Immature natural killer cell (primary cell): ENCODE results near the gene ELP5. TPM values are rescaled to one million over a fixed set of nuclear protein-coding genes. Genes with fewer than 3 reads are reported as not detected.

Experiments
- DNase-seq, 3 donors: peaks; one replicate each; pipeline ENCODE4 v3.0.0; 2022; ENCODE audit warnings: mixed read lengths in 1 of 3
- H3K27ac Mint-ChIP-seq, 6 donors: one replicate each; pipeline ENCODE4 v1.8.0; 2020; ENCODE audit warnings: mixed read lengths in 6 of 6, mild to moderate bottlenecking in 5 of 6, inconsistent platforms in 4 of 6, moderate library complexity in 3 of 6
- H3K27me3 Mint-ChIP-seq, 3 donors: one replicate each; pipeline ENCODE4 v1.8.0; 2020 to 2021; ENCODE audit warnings: low read depth in 3 of 3, mild to moderate bottlenecking in 3 of 3, mixed read lengths in 3 of 3, moderate library complexity in 3 of 3, inconsistent platforms in 1 of 3
- H3K36me3 Mint-ChIP-seq, 3 donors: one replicate each; pipeline ENCODE4 v1.8.0; 2020; ENCODE audit warnings: mixed read lengths in 3 of 3, inconsistent platforms in 2 of 3, mild to moderate bottlenecking in 2 of 3
- H3K4me1 Mint-ChIP-seq, 2 donors: one replicate each; pipeline ENCODE4 v1.8.0; 2020; ENCODE audit warnings: inconsistent platforms in 2 of 2, mild to moderate bottlenecking in 2 of 2, mixed read lengths in 2 of 2, moderate library complexity in 1 of 2
- H3K4me3 Mint-ChIP-seq, 5 donors: one replicate each; pipeline ENCODE4 v1.8.0; 2020; ENCODE audit warnings: mild to moderate bottlenecking in 5 of 5, mixed read lengths in 5 of 5, inconsistent platforms in 3 of 5, moderate library complexity in 3 of 5
- H3K9me3 Mint-ChIP-seq, 6 donors: one replicate each; pipeline ENCODE4 v1.8.0; 2020; ENCODE audit warnings: mild to moderate bottlenecking in 6 of 6, mixed read lengths in 6 of 6, inconsistent platforms in 4 of 6, moderate library complexity in 3 of 6
- polyA plus RNA-seq, 3 donors: library from polyadenylated mRNA; unstranded; fragments of 300-500 nt; fragmentation: Illumina TruSeq; gene quantifications; one replicate each; pipeline ENCODE4 v1.2.3, GENCODE V29; 2021

ELP5 gene
- polyA plus RNA-seq, 3 donors from 2014 or later: 65.0 to 108 (median 89.0) TPM

GRCh38 chr17:7214300-7215135 lies 37.5 kb upstream of the ELP5 start:
- Mint-ChIP-seq H3K4me1 (peaks cover 37 to 40% of the 10 kb centered on the region in 2 donors), H3K4me3 (peak overlapping the region; percentile 82 to 90 (median 87)), H3K9me3 (no peaks in the 10 kb centered on the region), H3K36me3 (no peaks in the 10 kb centered on the region), H3K27ac (peak overlapping the region; percentile 84 to 97 (median 96)), H3K27me3 (peaks cover 18 to 24% (median 19%) of the 10 kb centered on the region in 3 donors)
- DNase-seq: peak; percentile 97

GRCh38 chr17:7215136-7215638 lies 36.8 kb upstream of the ELP5 start:
- Mint-ChIP-seq H3K27me3 (peaks cover 18 to 24% (median 19%) of the 10 kb centered on the region in 3 donors), H3K36me3 (no peaks in the 10 kb centered on the region), H3K9me3 (no peaks in the 10 kb centered on the region), H3K4me3 (peak overlapping the region; percentile 82 to 90 (median 87)), H3K4me1 (peaks cover 42 to 44% of the 10 kb centered on the region in 2 donors), H3K27ac (peak overlapping the region; percentile 84 to 97 (median 96))
- no peak for DNase-seq

- H3K27me3 Mint-ChIP-seq: peaks cover 17 to 23% (median 18%) of the 10 kb centered on the region in 3 donors
- H3K36me3 Mint-ChIP-seq: no peaks in the 10 kb centered on the region
- no peak overlapping the region for H3K4me3 Mint-ChIP-seq
- H3K4me1 Mint-ChIP-seq: peaks cover 47 to 49% of the 10 kb centered on the region in 2 donors
- no peak for DNase-seq
- H3K27ac Mint-ChIP-seq: peak overlapping the region in 3 of 6 donors; percentile 30 to 64 (median 40)
- no peaks in the 10 kb centered on the region for H3K9me3 Mint-ChIP-seq
These were observed 36.3 kb upstream of the ELP5 start for GRCh38 chr17:7215652-7216180.

- Mint-ChIP-seq H3K4me1 (peaks cover 55 to 56% of the 10 kb centered on the region in 2 donors), H3K36me3 (no peaks in the 10 kb centered on the region), H3K27ac (peak overlapping the region in 3 of 6 donors; percentile 40 to 81 (median 76)), H3K4me3 (peak overlapping the region in 3 of 5 donors; percentile 2 to 27 (median 7)), H3K27me3 (peaks cover 17 to 23% (median 18%) of the 10 kb centered on the region in 3 donors), H3K9me3 (no peaks in the 10 kb centered on the region)
- no peak for DNase-seq
These were observed 35.5 kb upstream of the ELP5 start for GRCh38 chr17:7216242-7217112.

- no peak for DNase-seq
- Mint-ChIP-seq H3K36me3 (no peaks in the 10 kb centered on the region), H3K27me3 (peaks cover 12 to 22% (median 15%) of the 10 kb centered on the region in 3 donors), H3K4me3 (peak overlapping the region in 1 of 5 donors; percentile 50), H3K9me3 (no peaks in the 10 kb centered on the region), H3K27ac (peak overlapping the region in 1 of 6 donors; percentile 35), H3K4me1 (peaks cover 56 to 58% of the 10 kb centered on the region in 2 donors)
These were observed 34.7 kb upstream of the ELP5 start for GRCh38 chr17:7217113-7217987.

GRCh38 chr17:7218166-7218565 lies 33.8 kb upstream of the ELP5 start:
- H3K27ac Mint-ChIP-seq: peak overlapping the region in 1 of 6 donors; percentile 4
- no peak for DNase-seq
- H3K4me3 Mint-ChIP-seq: peak overlapping the region in 3 of 5 donors; percentile 21 to 50 (median 42)
- H3K4me1 Mint-ChIP-seq: peaks cover 56 to 58% of the 10 kb centered on the region in 2 donors
- H3K27me3 Mint-ChIP-seq: peaks cover 12 to 21% (median 14%) of the 10 kb centered on the region in 3 donors
- H3K9me3 Mint-ChIP-seq: no peaks in the 10 kb centered on the region
- no peaks in the 10 kb centered on the region for H3K36me3 Mint-ChIP-seq

GRCh38 chr17:7218758-7219157 lies 33.3 kb upstream of the ELP5 start:
- H3K27me3 Mint-ChIP-seq: peaks cover 9 to 15% (median 11%) of the 10 kb centered on the region in 3 donors
- H3K36me3 Mint-ChIP-seq: peaks cover under 1 to 5% (median 5%) of the 10 kb centered on the region in 3 donors
- peaks cover 50 to 53% of the 10 kb centered on the region in 2 donors for H3K4me1 Mint-ChIP-seq
- peak overlapping the region in 4 of 6 donors; percentile 70 to 98 (median 98) for H3K27ac Mint-ChIP-seq
- no peaks in the 10 kb centered on the region for H3K9me3 Mint-ChIP-seq
- no peak for DNase-seq
- peak overlapping the region; percentile 48 to 93 (median 90) for H3K4me3 Mint-ChIP-seq

- Mint-ChIP-seq H3K27ac (peak overlapping the region; percentile 90 to 99 (median 98)), H3K4me1 (peaks cover 44 to 48% of the 10 kb centered on the region in 2 donors)
These were observed 32.7 kb upstream of the ELP5 start for GRCh38 chr17:7219229-7219811.

GRCh38 chr17:7219812-7220592 lies 32.0 kb upstream of the ELP5 start, which contains the start of the genes ACADVL and DLG4:
ACADVL (plus strand) TSS chr17:7219938; CDS start chr17:7219985, 47 bp downstream.
DLG4 (minus strand) TSS chr17:7219836.
- Mint-ChIP-seq H3K4me1 (peaks cover 38 to 41% of the 10 kb centered on the region in 2 donors), H3K4me3 (peak within 1 kb of the TSS; percentile 89 to 97 (median 91)), H3K27me3 (peaks cover 0 to 7% (median 0%) of the 10 kb centered on the region in 3 donors), H3K9me3 (no peaks in the 10 kb centered on the region), H3K36me3 (peaks cover 4 to 8% (median 5%) of the 10 kb centered on the region in 3 donors), H3K27ac (peak within 1 kb of the TSS; percentile 90 to 99 (median 98))
- peak; percentile 73 to 76 (median 74) for DNase-seq

More at GRCh38 chr17:7219229-7219811, 32.7 kb upstream of the ELP5 start:
- Mint-ChIP-seq H3K9me3 (no peaks in the 10 kb centered on the region), H3K27me3 (peaks cover 3 to 11% (median 6%) of the 10 kb centered on the region in 3 donors), H3K36me3 (peaks cover 4 to 8% (median 5%) of the 10 kb centered on the region in 3 donors), H3K4me3 (peak overlapping the region; percentile 89 to 97 (median 91))
- DNase-seq: no peak

- H3K4me3 Mint-ChIP-seq: peak overlapping the region; percentile 89 to 97 (median 91)
- DNase-seq: peak; percentile 35 to 47 (median 46)
- peaks cover 0 to 7% (median 0%) of the 10 kb centered on the region in 3 donors for H3K27me3 Mint-ChIP-seq
- peak overlapping the region; percentile 89 to 95 (median 90) for H3K27ac Mint-ChIP-seq
- H3K4me1 Mint-ChIP-seq: peaks cover 34 to 38% of the 10 kb centered on the region in 2 donors
- peaks cover 4 to 8% (median 5%) of the 10 kb centered on the region in 3 donors for H3K36me3 Mint-ChIP-seq
- H3K9me3 Mint-ChIP-seq: no peaks in the 10 kb centered on the region
These were observed 31.3 kb upstream of the ELP5 start for GRCh38 chr17:7220593-7221277.
